ENCODE measurements around the gene FAM53B. TPM values are rescaled to one million over a fixed set of nuclear protein-coding genes. Genes with fewer than 3 reads are reported as not detected.

The FAM53B gene
- polyA plus RNA-seq, 1 experiment, result 3.9 TPM

DNA sequence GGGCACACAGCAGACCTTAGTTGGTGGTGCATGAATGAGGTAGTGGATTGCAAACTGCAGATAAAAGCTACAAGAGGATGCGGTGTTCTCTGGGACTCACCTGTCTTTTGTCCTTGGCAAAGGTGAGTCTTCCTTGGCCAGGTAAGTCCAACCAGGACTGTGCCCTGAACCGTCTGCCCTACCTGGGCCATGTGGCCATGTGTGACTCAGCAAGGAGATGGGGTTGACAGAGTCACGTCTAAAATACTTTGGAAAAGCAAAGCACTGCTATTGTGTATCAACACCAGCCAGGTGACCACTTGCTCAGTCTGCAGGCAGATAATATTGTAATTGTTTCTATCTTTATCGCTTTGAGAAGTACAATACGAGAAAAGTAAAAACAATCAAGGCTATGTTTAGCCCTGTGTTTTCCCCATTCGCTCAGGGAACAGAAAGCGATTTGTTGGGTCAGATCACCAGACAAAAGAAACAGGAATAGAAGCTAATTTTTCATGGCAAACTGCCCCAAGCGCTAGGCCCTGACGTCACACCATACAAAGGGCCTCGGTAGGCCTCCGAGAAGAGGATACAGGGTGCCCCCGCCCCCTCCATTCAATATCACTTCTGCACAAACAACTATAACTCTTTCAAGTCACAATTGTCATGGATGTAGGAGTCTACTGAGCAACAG is 57.3 kb downstream of the FAM53B start:
- CTCF ChIA-PET, result interaction anchor here (0.5 to 2.0 kb wide), 4 partner anchors 8 to 117 kb away, joined by 3 to 4 read pairs (median 4); no protein-coding TSS in a partner anchor
- no peak for DNase-seq (ENCODE audit: low read depth)
- Histone ChIP-seq H3K36me3 (ENCODE audit: control insufficient read depth, insufficient read depth, low read length) (peaks cover 6% of the 10 kb centered on the region), H3K27me3 (ENCODE audit: control insufficient read depth, insufficient read depth, low read length) (no peaks in the 10 kb centered on the region), H3K4me3 (ENCODE audit: low read depth, low read length) (no peak overlapping the region)
- POLR2A ChIA-PET, result no interaction called here
- no peak for TF ChIP-seq CTCF (IDR thresholded peaks at IDR 0.05; ENCODE audit: insufficient read depth, low read depth, low read length)

DNA sequence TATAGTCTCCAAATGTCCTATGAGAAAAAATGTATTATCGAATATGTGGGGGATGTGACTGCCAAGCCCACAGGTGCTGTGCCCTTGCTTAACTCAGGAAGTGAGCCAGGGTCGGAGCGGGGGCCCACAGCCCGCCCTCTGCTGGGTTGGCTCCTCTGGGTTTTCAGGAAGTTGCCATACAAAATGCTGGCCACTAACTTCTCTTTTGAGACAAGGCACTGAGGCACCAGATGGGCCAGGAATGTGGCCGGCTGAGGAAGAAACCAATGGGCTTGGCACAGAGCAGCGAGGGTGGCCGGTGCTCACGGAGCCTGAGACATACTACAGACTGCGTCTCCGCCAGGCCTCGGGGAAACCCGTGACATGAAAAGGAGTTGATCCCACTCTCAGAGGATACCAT is 58.9 kb downstream of the FAM53B start:
- ChIA-PET CTCF (interaction anchor here (1.7 kb wide), 1 partner anchor 12 kb away, joined by 3 read pairs; no protein-coding TSS in a partner anchor), POLR2A (no interaction called here)
- H3K27me3 ChIP-seq (ENCODE audit: control insufficient read depth, insufficient read depth, low read length), result no peaks in the 10 kb centered on the region
- no peak for DNase-seq (ENCODE audit: low read depth)
- no peak overlapping the region for H3K4me3 ChIP-seq (ENCODE audit: low read depth, low read length)
- H3K36me3 ChIP-seq (ENCODE audit: control insufficient read depth, insufficient read depth, low read length), result peaks cover 6% of the 10 kb centered on the region
- no peak for TF ChIP-seq CTCF (IDR thresholded peaks at IDR 0.05; ENCODE audit: insufficient read depth, low read depth, low read length)

DNA sequence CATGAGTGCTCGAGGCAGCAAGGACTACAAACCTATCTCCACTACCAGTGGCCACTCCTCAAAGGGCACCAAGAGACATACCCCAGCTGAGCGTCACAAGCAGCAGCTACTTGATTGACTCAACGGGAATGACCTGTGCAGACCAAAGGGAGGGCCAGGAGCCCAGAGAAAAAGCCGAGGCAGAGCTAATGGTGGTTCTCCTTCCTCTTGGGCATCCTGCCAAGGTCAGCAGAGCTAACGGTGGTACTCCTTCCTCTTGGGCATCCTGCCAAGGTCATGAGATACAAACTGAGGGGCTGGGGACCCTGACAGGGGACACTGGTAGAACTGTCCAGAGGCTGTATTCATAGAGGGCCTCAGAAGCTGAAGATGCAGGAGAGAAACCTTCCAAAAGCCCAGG is 60.4 kb downstream of the FAM53B start:
- no peaks in the 10 kb centered on the region for H3K27me3 ChIP-seq (ENCODE audit: control insufficient read depth, insufficient read depth, low read length)
- POLR2A ChIA-PET, result no interaction called here
- no peak overlapping the region for H3K4me3 ChIP-seq (ENCODE audit: low read depth, low read length)
- DNase-seq (ENCODE audit: low read depth), result no peak
- TF ChIP-seq CTCF (IDR thresholded peaks at IDR 0.05; ENCODE audit: insufficient read depth, low read depth, low read length), result no peak
- CTCF ChIA-PET, result interaction anchor here (1.7 kb wide), 1 partner anchor 14 kb away, joined by 3 read pairs; no protein-coding TSS in a partner anchor
- H3K36me3 ChIP-seq (ENCODE audit: control insufficient read depth, insufficient read depth, low read length), result peaks cover 8% of the 10 kb centered on the region

DNA sequence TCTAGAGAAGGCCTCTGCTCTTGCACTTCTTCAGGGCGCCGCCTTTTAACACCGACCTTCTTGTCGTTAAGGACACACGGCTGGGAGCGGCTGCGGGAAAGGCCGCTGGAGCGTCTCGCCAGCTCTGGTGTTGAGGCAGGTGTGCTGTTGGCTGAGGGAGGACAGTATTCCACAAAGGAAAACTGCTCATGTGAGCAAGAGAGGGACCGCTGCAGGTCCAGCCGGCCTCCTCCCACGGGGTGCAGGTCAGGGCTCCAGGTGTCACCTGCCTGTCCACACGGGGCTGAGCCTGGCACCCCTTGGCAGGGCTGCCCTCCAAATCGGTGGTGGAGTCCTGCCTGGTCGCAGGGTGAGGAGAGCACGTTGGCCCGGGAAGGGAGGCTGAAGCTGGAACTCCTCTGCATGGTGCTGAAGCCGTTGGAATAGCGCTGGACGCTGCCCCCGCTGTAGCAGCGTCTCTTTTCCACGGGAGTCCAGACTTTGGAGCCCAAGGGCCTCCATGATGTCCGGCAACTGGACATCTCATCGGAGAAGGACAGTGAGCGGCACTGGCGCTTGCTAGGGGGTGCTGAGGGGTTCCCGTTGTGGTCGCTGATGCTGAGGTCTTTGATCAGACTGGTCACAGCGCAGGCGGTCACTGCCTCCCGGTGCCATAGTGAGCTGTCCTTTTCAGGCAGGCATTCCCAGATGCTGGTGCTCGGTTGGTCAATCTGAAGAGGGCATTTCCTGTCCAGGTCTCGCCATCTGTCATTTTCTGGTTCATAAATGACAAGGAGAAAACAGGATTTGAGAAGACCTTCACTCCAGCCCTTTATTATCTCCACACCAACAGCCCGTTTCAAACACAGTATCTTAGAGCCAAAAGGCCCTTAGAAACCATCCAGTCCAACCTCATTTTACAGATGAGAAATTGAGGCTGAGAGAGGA is 62.3 kb downstream of the FAM53B start:
- ChIA-PET CTCF (no interaction called here), POLR2A (no interaction called here)
- H3K36me3 ChIP-seq (ENCODE audit: control insufficient read depth, insufficient read depth, low read length), result peaks cover 8% of the 10 kb centered on the region
- H3K27me3 ChIP-seq (ENCODE audit: control insufficient read depth, insufficient read depth, low read length), result no peaks in the 10 kb centered on the region
- no peak overlapping the region for H3K4me3 ChIP-seq (ENCODE audit: low read depth, low read length)
- DNase-seq (ENCODE audit: low read depth), result no peak
- TF ChIP-seq CTCF (IDR thresholded peaks at IDR 0.05; ENCODE audit: insufficient read depth, low read depth, low read length), result no peak

DNA sequence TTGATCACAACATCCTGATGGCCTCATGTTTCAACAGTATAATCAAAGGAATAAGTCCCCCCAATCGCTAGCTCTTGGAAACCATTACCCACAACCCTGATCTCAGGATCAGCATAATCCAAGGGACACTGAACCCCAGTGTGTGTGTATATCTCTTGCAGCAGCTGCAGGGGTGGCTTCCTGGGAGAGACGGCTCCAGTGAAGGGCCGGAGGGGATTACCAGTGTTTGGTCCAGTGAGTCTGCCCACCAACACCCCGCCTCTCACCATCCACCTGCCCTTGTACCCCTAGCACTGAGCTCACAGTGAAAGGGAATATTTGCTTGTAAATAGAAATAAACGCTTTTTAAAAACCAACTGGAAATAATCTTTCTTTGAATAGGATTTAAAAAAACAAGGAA is 63.1 kb downstream of the FAM53B start:
- ChIA-PET CTCF (interaction anchor here (1.9 kb wide), 1 partner anchor 9 kb away, joined by 5 read pairs; no protein-coding TSS in a partner anchor), POLR2A (no interaction called here)
- H3K27me3 ChIP-seq (ENCODE audit: control insufficient read depth, insufficient read depth, low read length), result no peaks in the 10 kb centered on the region
- TF ChIP-seq CTCF (IDR thresholded peaks at IDR 0.05; ENCODE audit: insufficient read depth, low read depth, low read length), result no peak
- H3K4me3 ChIP-seq (ENCODE audit: low read depth, low read length), result no peak overlapping the region
- DNase-seq (ENCODE audit: low read depth), result no peak
- peaks cover 8% of the 10 kb centered on the region for H3K36me3 ChIP-seq (ENCODE audit: control insufficient read depth, insufficient read depth, low read length)

All from BJ (cell line).